Mucosa of descending colon (tissue), 3 donors: ENCODE measurements around the gene GAD1. TPM values are rescaled to one million over a fixed set of nuclear protein-coding genes. Genes with fewer than 3 reads are reported as not detected.

Experiments
- ATAC-seq: fragments of 200-7000 bp; cut with Tn5 transposase; one replicate; pipeline ENCODE4 v1.9.1; 2020; ENCODE audit warnings: mild to moderate bottlenecking, moderate library complexity
- DNase-seq, 3 donors: peaks; one replicate each; pipeline ENCODE4 v3.0.0-alpha.2; 2020
- H3K36me3 ChIP-seq: fragments of 200-600 bp; one replicate; pipeline ENCODE4 v1.8.0; 2021; ENCODE audit warnings: low read depth, mild to moderate bottlenecking
- H3K4me1 ChIP-seq: fragments of 200-600 bp; one replicate; pipeline ENCODE4 v1.8.0; 2021; ENCODE audit warnings: low read depth, mild to moderate bottlenecking
- H3K4me3 ChIP-seq: fragments of 200-600 bp; one replicate; pipeline ENCODE4 v1.8.0; 2021; ENCODE audit warnings: mild to moderate bottlenecking
- H3K9me3 ChIP-seq: fragments of 200-600 bp; one replicate; pipeline ENCODE4 v1.8.0; 2021; ENCODE audit warnings: mild to moderate bottlenecking
- CTCF ChIP-seq: fragments of 200-600 bp; IDR thresholded peaks from one replicate; pipeline ENCODE4 v1.8.0; 2022; ENCODE audit warnings: antibody characterized with exemption, mild to moderate bottlenecking
- intact Hi-C, 2 donors: fragments of 100-400 bp; cut with DNase I in 1 of 2; cut with micrococcal nuclease in 1 of 2; formaldehyde crosslinking; loops; one replicate each; pipeline versions ENCODE4 v1.11.0 to v1.11.1; 2022; cut with DNase I, micrococcal nuclease
- total RNA-seq, 3 donors: library from RNA; stranded (reverse); fragmentation: NEBNext Ultra II Directional in 2 of 3; extraction: Animal tissue kit (Norgen Biotek cat#: 25700) in 2 of 3; gene quantifications; one replicate each; pipeline versions ENCODE4 v1.2.1 to v1.2.4, GENCODE V29; 2021 to 2023
- donor health status: DM: no; HTN: no; CAD: no; lungs with moderate emphysema.
- donor health status: DM: no; HTN: no; CAD: no.
- donor health status: DM: no; HTN: yes; CAD: no.

GAD1 gene
- total RNA-seq, 3 donors from 2014 or later = 0.58 TPM; not detected in 2

GRCh38 chr2:170885130-170885791 lies 68.6 kb downstream of the GAD1 start:
- Histone ChIP-seq H3K36me3 (no peaks in the 10 kb centered on the region), H3K4me1 (no peaks in the 10 kb centered on the region), H3K4me3 (no peak overlapping the region), H3K9me3 (no peaks in the 10 kb centered on the region)
- no peak for TF ChIP-seq CTCF
- DNase-seq (no peak), ATAC-seq (no peak)
- intact Hi-C loops = no loop called here

GRCh38 chr2:170886386-170886785 lies 69.7 kb downstream of the GAD1 start:
- no peak for TF ChIP-seq CTCF
- Histone ChIP-seq H3K36me3 (no peaks in the 10 kb centered on the region), H3K4me1 (no peaks in the 10 kb centered on the region), H3K4me3 (no peak overlapping the region), H3K9me3 (no peaks in the 10 kb centered on the region)
- intact Hi-C loops = no loop called here
- ATAC-seq (no peak), DNase-seq (no peak)

- no peak for TF ChIP-seq CTCF
- no peaks in the 10 kb centered on the region for H3K9me3 ChIP-seq
- intact Hi-C loops = no loop called here
These were observed 70.8 kb downstream of the GAD1 start for GRCh38 chr2:170887496-170887895.

GRCh38 chr2:170887896-170888295 lies 71.2 kb downstream of the GAD1 start:
- DNase-seq = no peak
- Histone ChIP-seq H3K4me1 (no peaks in the 10 kb centered on the region), H3K4me3 (no peak overlapping the region), H3K36me3 (no peaks in the 10 kb centered on the region), H3K9me3 (no peaks in the 10 kb centered on the region)
- ATAC-seq = no peak
- no peak for TF ChIP-seq CTCF
- intact Hi-C loops = no loop called here

More at GRCh38 chr2:170887496-170887895, 70.8 kb downstream of the GAD1 start:
- no peak for ATAC-seq
- Histone ChIP-seq H3K4me1 (no peaks in the 10 kb centered on the region), H3K36me3 (no peaks in the 10 kb centered on the region), H3K4me3 (no peak overlapping the region)
- DNase-seq = no peak

GRCh38 chr2:170891893-170892292 lies 75.2 kb downstream of the GAD1 start:
- TF ChIP-seq CTCF = no peak
- Histone ChIP-seq H3K36me3 (no peaks in the 10 kb centered on the region), H3K4me3 (no peak overlapping the region), H3K9me3 (no peaks in the 10 kb centered on the region), H3K4me1 (no peaks in the 10 kb centered on the region)
- intact Hi-C loops = no loop called here
- DNase-seq (no peak), ATAC-seq (no peak)
